HEK293 (cell line): Measurements from ENCODE around the gene RHBDF2.

Experiments
- CTCF ChIP-seq: fragments of 450-650 bp; formaldehyde crosslinking; IDR thresholded peaks from 2 replicates; pipeline ENCODE4 v1.5.1; 2016; ENCODE audit warnings: missing biosample characterization, missing genetic modification characterization
- REST ChIP-seq: fragments of 450-650 bp; formaldehyde crosslinking; IDR thresholded peaks from 2 replicates; pipeline ENCODE4 v1.5.1; 2016; ENCODE audit warnings: missing biosample characterization, missing genetic modification characterization
- ZBTB10 ChIP-seq: fragments of 450-650 bp; formaldehyde crosslinking; IDR thresholded peaks from 2 replicates; pipeline ENCODE4 v1.5.1; 2016; ENCODE audit warnings: missing biosample characterization, missing genetic modification characterization
- ZNF274 ChIP-seq, 2 experiments: fragments of 200-500 bp in 1 of 2; fragments of 450-650 bp in 1 of 2; sonication (Bioruptor generic) in 1 of 2; formaldehyde crosslinking in 1 of 2; IDR thresholded peaks; 2 replicates each; pipeline versions ENCODE4 v1.5.1 to v1.6.1; 2014 to 2016; ENCODE audit warnings: borderline replicate concordance in 1 of 2, inconsistent platforms in 1 of 2, low read length in 1 of 2, missing biosample characterization in 1 of 2, missing genetic modification characterization in 1 of 2
- ZNF677 ChIP-seq: fragments of 450-650 bp; IDR thresholded peaks from 2 replicates; pipeline ENCODE4 v1.5.0; 2018; ENCODE audit warnings: missing biosample characterization, mild to moderate bottlenecking, missing genetic modification characterization, moderate library complexity

GRCh38 chr17:76512366-76513305 is 11.4 kb upstream of the RHBDF2 start:
- TF ChIP-seq ZBTB10 (no peak), REST (no peak), CTCF (no peak), ZNF677 (tag by site-specific recombination) (no peak), ZNF274 (IDR thresholded peaks at IDR 0.05; ENCODE audit: low read length) (no peak), ZNF274 (tag by site-specific recombination; IDR thresholded peaks at IDR 0.05; ENCODE audit: borderline replicate concordance) (no peak)
